ENCODE measurements around the gene PPM1L.
A peak's percentile ranks its signal among the peaks of the same experiment; 100 is the strongest.

The PPM1L gene

DNA sequence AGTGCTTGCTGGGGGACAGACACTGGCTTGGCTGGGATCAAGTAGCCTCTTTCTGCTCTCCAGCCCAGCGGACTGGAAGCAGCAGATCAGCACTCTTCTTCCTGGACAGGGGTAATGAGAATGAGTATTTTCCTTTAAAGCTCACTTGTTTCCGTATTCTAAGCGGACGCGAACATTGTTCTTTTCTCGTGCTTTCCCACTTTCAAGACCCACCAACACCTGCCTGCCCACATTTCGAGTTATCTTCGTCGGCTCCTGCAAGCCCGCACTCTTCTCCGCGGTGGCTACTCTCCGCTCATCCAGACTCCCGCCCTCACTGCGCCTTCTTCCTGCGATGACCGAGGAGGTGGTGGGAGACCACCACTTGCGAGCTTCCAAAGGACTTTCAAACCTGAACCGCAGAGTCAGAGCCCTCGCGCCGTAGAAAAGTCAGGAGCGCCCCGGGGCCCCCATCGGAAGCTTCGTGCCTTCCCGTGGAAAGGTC lies 1.6 kb upstream of the PPM1L start:
- H3K36me3 ChIP-seq (replicated peaks; ENCODE audit: low read depth, low read length), result no peaks in the 10 kb centered on the region
- no peak overlapping the region; the same call in 1 of the 2 replicates for H2AFZ ChIP-seq (ENCODE audit: low read depth, low read length)
- no peaks in the 10 kb centered on the region for H4K20me1 ChIP-seq (ENCODE audit: insufficient read depth, low read length)
- no peak for TF ChIP-seq EZH2phosphoT487 (IDR thresholded peaks at IDR 0.05; ENCODE audit: low read depth)
- TF ChIP-seq, protein P1, sequence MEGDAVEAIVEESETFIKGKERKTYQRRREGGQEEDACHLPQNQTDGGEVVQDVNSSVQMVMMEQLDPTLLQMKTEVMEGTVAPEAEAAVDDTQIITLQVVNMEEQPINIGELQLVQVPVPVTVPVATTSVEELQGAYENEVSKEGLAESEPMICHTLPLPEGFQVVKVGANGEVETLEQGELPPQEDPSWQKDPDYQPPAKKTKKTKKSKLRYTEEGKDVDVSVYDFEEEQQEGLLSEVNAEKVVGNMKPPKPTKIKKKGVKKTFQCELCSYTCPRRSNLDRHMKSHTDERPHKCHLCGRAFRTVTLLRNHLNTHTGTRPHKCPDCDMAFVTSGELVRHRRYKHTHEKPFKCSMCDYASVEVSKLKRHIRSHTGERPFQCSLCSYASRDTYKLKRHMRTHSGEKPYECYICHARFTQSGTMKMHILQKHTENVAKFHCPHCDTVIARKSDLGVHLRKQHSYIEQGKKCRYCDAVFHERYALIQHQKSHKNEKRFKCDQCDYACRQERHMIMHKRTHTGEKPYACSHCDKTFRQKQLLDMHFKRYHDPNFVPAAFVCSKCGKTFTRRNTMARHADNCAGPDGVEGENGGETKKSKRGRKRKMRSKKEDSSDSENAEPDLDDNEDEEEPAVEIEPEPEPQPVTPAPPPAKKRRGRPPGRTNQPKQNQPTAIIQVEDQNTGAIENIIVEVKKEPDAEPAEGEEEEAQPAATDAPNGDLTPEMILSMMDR (IDR thresholded peaks at IDR 0.05; ENCODE audit: low read depth, low read length), result no peak
- no peaks in the 10 kb centered on the region for H3K9me3 ChIP-seq (ENCODE audit: insufficient read depth, low read length)
- H3K4me1 ChIP-seq (ENCODE audit: low read length), result peaks cover 35% of the 10 kb centered on the region
- peaks cover 34% of the 10 kb centered on the region for H3K79me2 ChIP-seq (ENCODE audit: low read length)
- peak overlapping the region; percentile 74 for H3K4me2 ChIP-seq (ENCODE audit: low read length)
- peak overlapping the region; percentile 84 for H3K9ac ChIP-seq (ENCODE audit: low read length)
- no peaks in the 10 kb centered on the region for H3K27me3 ChIP-seq (ENCODE audit: low read depth, low read length)
- peak overlapping the region; percentile 53 for H3K27ac ChIP-seq (ENCODE audit: low read length)
- peak overlapping the region; percentile 91 for H3K4me3 ChIP-seq (ENCODE audit: low read length)

DNA sequence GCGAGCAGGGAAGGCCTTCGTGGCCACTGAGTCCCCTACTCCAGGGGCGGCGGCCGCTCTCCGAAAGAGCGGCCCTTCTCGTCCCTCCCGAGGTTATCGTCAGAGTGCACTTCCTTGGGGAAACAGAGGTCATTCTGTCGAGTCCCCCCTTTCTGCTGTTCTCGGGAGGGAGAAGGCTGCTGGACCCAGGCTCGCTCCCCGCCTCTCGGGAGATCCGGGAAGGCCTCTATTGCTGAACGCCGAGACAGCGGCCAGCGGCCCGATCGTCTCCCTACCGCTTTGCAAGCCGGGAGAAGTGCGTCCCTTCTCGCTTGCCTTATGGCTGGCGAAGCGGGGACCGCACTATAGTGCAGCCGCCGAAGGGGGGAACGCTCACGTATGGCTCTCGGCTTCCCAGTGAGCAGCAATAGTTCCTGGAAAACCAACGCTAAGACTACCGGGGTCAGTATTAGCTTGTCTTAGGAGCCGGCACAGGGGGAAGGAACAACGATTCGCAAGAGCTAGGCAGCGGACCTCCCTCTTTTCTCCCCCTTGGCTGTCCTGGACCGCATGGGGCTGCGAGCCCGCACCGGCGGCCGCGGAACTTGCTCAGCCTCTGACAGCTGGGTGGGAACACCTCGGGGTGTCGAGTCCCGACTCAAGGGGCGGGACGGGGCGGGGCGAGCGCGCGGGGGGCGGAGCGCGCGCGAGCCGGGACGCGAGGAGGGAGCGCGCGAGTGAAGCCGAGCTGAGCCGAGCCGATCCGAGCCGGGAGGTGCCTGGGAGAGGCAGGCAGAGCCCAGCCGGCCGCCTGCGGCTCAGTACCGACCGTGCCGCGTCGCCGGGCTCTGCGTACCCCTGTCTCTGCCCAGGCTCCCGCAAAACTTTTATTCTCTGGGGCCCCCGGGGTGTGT lies 930 bp upstream of the PPM1L start:
- TF ChIP-seq EZH2phosphoT487 (IDR thresholded peaks at IDR 0.05; ENCODE audit: low read depth), result no peak
- TF ChIP-seq, protein P1 (IDR thresholded peaks at IDR 0.05; ENCODE audit: low read depth, low read length), result no peak
- Histone ChIP-seq H3K4me3 (ENCODE audit: low read length) (peak overlapping the region; percentile 91), H3K4me1 (ENCODE audit: low read length) (peaks cover 37% of the 10 kb centered on the region), H3K9me3 (ENCODE audit: insufficient read depth, low read length) (no peaks in the 10 kb centered on the region), H4K20me1 (ENCODE audit: insufficient read depth, low read length) (no peaks in the 10 kb centered on the region), H3K36me3 (replicated peaks; ENCODE audit: low read depth, low read length) (no peaks in the 10 kb centered on the region), H3K27ac (ENCODE audit: low read length) (peak overlapping the region; percentile 75), H3K4me2 (ENCODE audit: low read length) (peak overlapping the region; percentile 97), H3K79me2 (ENCODE audit: low read length) (peaks cover 41% of the 10 kb centered on the region), H2AFZ (ENCODE audit: low read depth, low read length) (peak overlapping the region; percentile 78), H3K9ac (ENCODE audit: low read length) (peak overlapping the region; percentile 90), H3K27me3 (ENCODE audit: low read depth, low read length) (no peaks in the 10 kb centered on the region)

DNA sequence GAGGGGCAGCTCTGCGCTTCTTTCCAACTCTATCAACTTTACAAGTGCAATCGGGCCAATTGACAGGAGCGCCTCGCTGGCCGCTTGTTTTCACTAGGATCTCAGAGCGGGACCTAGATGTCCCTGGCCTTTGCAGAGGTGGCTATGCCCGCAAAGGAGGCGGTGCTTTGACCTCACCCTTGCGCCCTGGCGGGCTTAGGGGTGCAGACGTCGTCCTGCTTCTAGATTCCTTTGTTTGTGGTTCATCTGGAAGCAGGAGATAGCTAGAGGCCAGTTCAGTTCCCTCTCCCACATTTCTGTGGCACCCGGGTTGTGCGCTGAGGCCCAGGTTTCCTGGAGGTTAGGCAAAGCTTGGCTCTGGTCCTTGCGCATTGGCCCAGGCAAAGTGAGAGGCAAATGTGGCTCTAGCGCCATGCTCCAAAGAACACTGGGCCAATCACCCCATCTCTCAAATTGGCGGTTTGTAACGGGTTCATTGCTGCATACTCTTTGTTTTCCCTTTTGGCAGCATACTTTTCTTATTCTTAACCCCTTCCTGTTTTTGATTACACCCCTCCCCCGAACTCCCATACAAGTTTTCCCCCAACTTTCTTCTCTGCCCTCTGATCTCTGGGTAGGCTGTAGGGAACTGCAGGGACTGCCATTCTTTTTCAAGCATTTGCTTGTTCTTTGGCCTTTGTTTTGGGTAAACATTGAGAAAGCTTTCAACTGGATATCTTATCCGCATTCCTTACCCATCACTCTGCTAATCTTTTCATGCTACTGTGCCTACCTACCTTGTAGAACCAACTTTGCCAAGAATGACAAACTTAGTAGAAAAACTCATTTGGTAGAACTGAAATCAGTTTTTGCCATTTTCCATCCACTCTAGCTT lies 1.4 kb downstream of the PPM1L start:
- 0 out of 2 replicates have a peak overlapping the region, but pooled peaks have one; percentile 10 for H2AFZ ChIP-seq (ENCODE audit: low read depth, low read length)
- no peak overlapping the region for H3K27ac ChIP-seq (ENCODE audit: low read length)
- H3K4me1 ChIP-seq (ENCODE audit: low read length), result peaks cover 37% of the 10 kb centered on the region
- H3K4me2 ChIP-seq (ENCODE audit: low read length), result peak overlapping the region; percentile 97
- H3K9ac ChIP-seq (ENCODE audit: low read length), result peak overlapping the region; percentile 90; the same call in 1 of the 2 replicates
- TF ChIP-seq, protein P1 (IDR thresholded peaks at IDR 0.05; ENCODE audit: low read depth, low read length), result no peak
- TF ChIP-seq EZH2phosphoT487 (IDR thresholded peaks at IDR 0.05; ENCODE audit: low read depth), result no peak
- H3K79me2 ChIP-seq (ENCODE audit: low read length), result peaks cover 46% of the 10 kb centered on the region
- no peaks in the 10 kb centered on the region for H3K9me3 ChIP-seq (ENCODE audit: insufficient read depth, low read length)
- no peaks in the 10 kb centered on the region for H4K20me1 ChIP-seq (ENCODE audit: insufficient read depth, low read length)
- peak overlapping the region; percentile 91 for H3K4me3 ChIP-seq (ENCODE audit: low read length)
- no peaks in the 10 kb centered on the region for H3K27me3 ChIP-seq (ENCODE audit: low read depth, low read length)
- H3K36me3 ChIP-seq (replicated peaks; ENCODE audit: low read depth, low read length), result no peaks in the 10 kb centered on the region
